Activated CD8-positive, alpha-beta T cell treated with anti-CD3 and anti-CD28 coated beads for 36 hours (primary cell): ENCODE data around the gene PSRC1. TPM values are rescaled to one million over a fixed set of nuclear protein-coding genes. Genes with fewer than 3 reads are reported as not detected.

ENCODE experiments used
- ATAC-seq: fragments of 200-7000 bp; cut with Tn5 transposase; one replicate; pipeline ENCODE4 v1.10.0; 2021; ENCODE audit warnings: mild to moderate bottlenecking, moderate library complexity
- CTCF ChIA-PET: fragments of 350-600 bp; sonication (Branson Sonifier 250); formaldehyde crosslinking; loops from one replicate; lab custom pipeline; 2021; ENCODE audit warnings: antibody characterized with exemption; lab: Charles Lee
- POLR2A ChIA-PET: fragments of 350-600 bp; sonication (Branson Sonifier 250); formaldehyde crosslinking; loops from one replicate; lab custom pipeline; 2021; ENCODE audit warnings: antibody characterized with exemption; lab: Charles Lee
- DNase-seq: peaks from one replicate; pipeline ENCODE4 v3.0.0-alpha.2; 2020
- H3K27ac Mint-ChIP-seq: one replicate; pipeline ENCODE4 v1.8.0; 2021; ENCODE audit warnings: mild to moderate bottlenecking, mixed read lengths
- H3K27me3 Mint-ChIP-seq: one replicate; pipeline ENCODE4 v1.8.0; 2021; ENCODE audit warnings: mixed read lengths
- H3K36me3 Mint-ChIP-seq: one replicate; pipeline ENCODE4 v1.8.0; 2021; ENCODE audit warnings: low read depth, mixed read lengths
- H3K4me1 Mint-ChIP-seq: one replicate; pipeline ENCODE4 v1.8.0; 2021; ENCODE audit warnings: low read depth, mixed read lengths
- H3K4me3 Mint-ChIP-seq: one replicate; pipeline ENCODE4 v1.8.0; 2021; ENCODE audit warnings: mild to moderate bottlenecking, moderate library complexity, mixed read lengths
- H3K9me3 Mint-ChIP-seq: one replicate; pipeline ENCODE4 v1.8.0; 2021; ENCODE audit warnings: mixed read lengths
- CTCF ChIP-seq: fragments of 200-600 bp; IDR thresholded peaks from one replicate; pipeline ENCODE4 v1.8.0; 2022; ENCODE audit warnings: antibody characterized with exemption, mild to moderate bottlenecking
- intact Hi-C: fragments of 100-400 bp; cut with micrococcal nuclease; formaldehyde crosslinking; loops from one replicate; pipeline ENCODE4 v1.10.0; 2022
- total RNA-seq, 2 experiments: library from RNA; stranded (reverse); gene quantifications; one replicate each; pipeline ENCODE4 v1.2.3, GENCODE V29; 2021

Gene PSRC1
- total RNA-seq, 2 experiments from 2014 or later = 12.9 to 14.0 TPM

GRCh38 chr1:109247401-109248365 is 35.3 kb downstream of the PSRC1 start:
- intact Hi-C loops = no loop called here
- no peak for DNase-seq
- no peak for TF ChIP-seq CTCF
- no peak for ATAC-seq
- H3K27me3 Mint-ChIP-seq = no peaks in the 10 kb centered on the region
- H3K4me3 Mint-ChIP-seq = no peak overlapping the region
- H3K9me3 Mint-ChIP-seq = no peaks in the 10 kb centered on the region
- no peaks in the 10 kb centered on the region for H3K36me3 Mint-ChIP-seq
- H3K4me1 Mint-ChIP-seq = peaks cover 9% of the 10 kb centered on the region
- CTCF ChIA-PET = interaction anchor here (0.7 to 3.8 kb wide), 6 partner anchors 9 to 285 kb away, joined by 3 to 15 read pairs (median 4); partner anchors contain the start of gene SORT1
- H3K27ac Mint-ChIP-seq = no peak overlapping the region
- POLR2A ChIA-PET = interaction anchor here (1.0 to 2.4 kb wide), 3 partner anchors 10 to 34 kb away, joined by 3 to 6 read pairs (median 6); partner anchors contain the start of gene SARS1

- H3K4me1 Mint-ChIP-seq = peaks cover 18% of the 10 kb centered on the region
- intact Hi-C loops = no loop called here
- H3K4me3 Mint-ChIP-seq = no peak overlapping the region
- no peak for DNase-seq
- CTCF ChIA-PET = interaction anchor here (1.1 to 3.8 kb wide), 2 partner anchors 153 to 286 kb away, joined by 3 to 15 read pairs; partner anchors contain the start of gene SORT1
- no peak for TF ChIP-seq CTCF
- ATAC-seq = no peak
- H3K36me3 Mint-ChIP-seq = no peaks in the 10 kb centered on the region
- peaks cover 3% of the 10 kb centered on the region for H3K27me3 Mint-ChIP-seq
- H3K9me3 Mint-ChIP-seq = no peaks in the 10 kb centered on the region
- H3K27ac Mint-ChIP-seq = no peak overlapping the region
- POLR2A ChIA-PET = interaction anchor here (2.4 kb wide), 1 partner anchor 11 kb away, joined by 6 read pairs; no protein-coding TSS in a partner anchor
These were observed 36.8 kb downstream of the PSRC1 start for GRCh38 chr1:109246141-109246551.

GRCh38 chr1:109243860-109244552 is 38.9 kb downstream of the PSRC1 start:
- ATAC-seq = no peak
- DNase-seq = no peak
- peaks cover 12% of the 10 kb centered on the region for H3K4me1 Mint-ChIP-seq
- H3K27ac Mint-ChIP-seq = no peak overlapping the region
- TF ChIP-seq CTCF = no peak
- CTCF ChIA-PET = interaction anchor here (3.8 kb wide), 1 partner anchor 155 kb away, joined by 15 read pairs; the partner anchor contains the start of gene SORT1
- no peak overlapping the region for H3K4me3 Mint-ChIP-seq
- intact Hi-C loops = no loop called here
- no peaks in the 10 kb centered on the region for H3K9me3 Mint-ChIP-seq
- H3K36me3 Mint-ChIP-seq = no peaks in the 10 kb centered on the region
- POLR2A ChIA-PET = interaction anchor here (1.2 to 1.4 kb wide), 3 partner anchors 10 to 30 kb away, joined by 3 to 4 read pairs (median 4); partner anchors contain the start of gene SARS1
- H3K27me3 Mint-ChIP-seq = peaks cover 3% of the 10 kb centered on the region

GRCh38 chr1:109243221-109243620 is 39.7 kb downstream of the PSRC1 start:
- Mint-ChIP-seq H3K36me3 (no peaks in the 10 kb centered on the region), H3K27ac (no peak overlapping the region), H3K27me3 (peaks cover 3% of the 10 kb centered on the region), H3K4me3 (no peak overlapping the region), H3K9me3 (no peaks in the 10 kb centered on the region), H3K4me1 (peaks cover 11% of the 10 kb centered on the region)
- TF ChIP-seq CTCF = no peak
- DNase-seq (no peak), ATAC-seq (no peak)
- intact Hi-C loops = no loop called here
- ChIA-PET POLR2A (interaction anchor here (1.2 to 1.4 kb wide), 4 partner anchors 10 to 44 kb away, joined by 3 to 4 read pairs (median 4); partner anchors contain the start of gene SARS1), CTCF (no interaction called here)
